HepG2 (cell line): ENCODE results near the gene PLEKHB2. TPM values are rescaled to one million over a fixed set of nuclear protein-coding genes. Genes with fewer than 3 reads are reported as not detected.

Experiments
- CCDC6 ChIP-seq: sonication (generic); formaldehyde crosslinking; IDR thresholded peaks from 2 replicates; pipeline ENCODE4 v1.8.1; 2022; ENCODE audit warnings: mild to moderate bottlenecking, missing genetic modification reagents, moderate library complexity
- FOXP1 ChIP-seq, 2 experiments: fragments of 450-650 bp in 1 of 2; IDR thresholded peaks; 2 replicates each; pipeline ENCODE4 v1.6.1; 2017 to 2018; ENCODE audit warnings: antibody characterized with exemption in 1 of 2
- GMEB1 ChIP-seq: sonication (generic); formaldehyde crosslinking; IDR thresholded peaks from 2 replicates; pipeline ENCODE4 v1.5.1; 2020; ENCODE audit warnings: missing genetic modification reagents, mild to moderate bottlenecking, borderline replicate concordance
- KLF15 ChIP-seq: sonication (generic); formaldehyde crosslinking; IDR thresholded peaks from 2 replicates; pipeline ENCODE4 v1.8.1; 2023; ENCODE audit warnings: borderline replicate concordance, mild to moderate bottlenecking, inconsistent platforms, missing genetic modification reagents, mixed read lengths
- MTF2 ChIP-seq: sonication (generic); formaldehyde crosslinking; IDR thresholded peaks from 2 replicates; pipeline ENCODE4 v1.5.0; 2020; ENCODE audit warnings: missing genetic modification reagents, borderline replicate concordance
- NFATC3 ChIP-seq: sonication (generic); formaldehyde crosslinking; IDR thresholded peaks from 2 replicates; pipeline ENCODE4 v1.5.1; 2020; ENCODE audit warnings: mild to moderate bottlenecking, missing genetic modification reagents
- SALL2 ChIP-seq: sonication (generic); formaldehyde crosslinking; IDR thresholded peaks from 2 replicates; pipeline ENCODE4 v1.8.1; 2023; ENCODE audit warnings: mild to moderate bottlenecking, missing genetic modification reagents, inconsistent platforms
- SP4 ChIP-seq: sonication (generic); formaldehyde crosslinking; IDR thresholded peaks from 2 replicates; pipeline ENCODE4 v1.8.1; 2023; ENCODE audit warnings: mild to moderate bottlenecking, missing genetic modification reagents
- SRF ChIP-seq: IDR thresholded peaks from 2 replicates; pipeline ENCODE4 v1.6.1; 2011; ENCODE audit warnings: mild to moderate bottlenecking, low read depth, low read length, moderate library complexity
- TCF7L2 ChIP-seq: IDR thresholded peaks from 2 replicates; pipeline ENCODE4 v1.6.1; 2011; ENCODE audit warnings: mild to moderate bottlenecking, low read depth, low read length, moderate library complexity
- ZBTB7A ChIP-seq: sonication (generic); formaldehyde crosslinking; IDR thresholded peaks from 2 replicates; pipeline ENCODE4 v1.8.0; 2022; ENCODE audit warnings: mild to moderate bottlenecking, missing genetic modification reagents
- ZFP36L1 ChIP-seq: sonication (generic); formaldehyde crosslinking; IDR thresholded peaks from 2 replicates; pipeline ENCODE4 v1.8.0; 2022; ENCODE audit warnings: mild to moderate bottlenecking, missing genetic modification reagents, moderate library complexity
- ZKSCAN5 ChIP-seq: sonication (generic); formaldehyde crosslinking; IDR thresholded peaks from 2 replicates; pipeline ENCODE4 v1.5.1; 2020; ENCODE audit warnings: mild to moderate bottlenecking, missing genetic modification reagents
- ZNF24 ChIP-seq: fragments of 450-650 bp; IDR thresholded peaks from 2 replicates; pipeline ENCODE4 v1.6.1; 2017; ENCODE audit warnings: antibody characterized with exemption, mild to moderate bottlenecking
- ZNF276 ChIP-seq: sonication (generic); formaldehyde crosslinking; IDR thresholded peaks from 2 replicates; pipeline ENCODE4 v1.4.0; 2020; ENCODE audit warnings: mild to moderate bottlenecking, low read depth, missing genetic modification reagents
- ZNF451 ChIP-seq: sonication (generic); formaldehyde crosslinking; IDR thresholded peaks from 2 replicates; pipeline ENCODE4 v1.5.0; 2020; ENCODE audit warnings: mild to moderate bottlenecking, missing genetic modification reagents
- ZNF547 ChIP-seq: sonication (generic); formaldehyde crosslinking; IDR thresholded peaks from 2 replicates; pipeline ENCODE4 v1.5.1; 2020; ENCODE audit warnings: mild to moderate bottlenecking, missing genetic modification reagents
- ZNF580 ChIP-seq: IDR thresholded peaks from 2 replicates; pipeline ENCODE4 v1.6.1; 2016; ENCODE audit warnings: low read depth, borderline replicate concordance
- ZNF710 ChIP-seq: sonication (generic); formaldehyde crosslinking; IDR thresholded peaks from 2 replicates; pipeline ENCODE4 v1.5.0; 2020; ENCODE audit warnings: mild to moderate bottlenecking, missing genetic modification reagents, borderline replicate concordance
- polyA plus RNA-seq, 8 experiments: library from polyadenylated mRNA; depleted of rRNA in 3 of 8; stranded (reverse) in 7 of 8; unstranded in 1 of 8; fragments of >200 nt; fragmentation: Illumina TruSeq in 4 of 8; extraction: Trizol in 4 of 8; gene quantifications; 2 replicates each; pipeline versions ENCODE4 v1.2.1 to v1.2.3, GENCODE V29; 2011 to 2016; ENCODE audit warnings: low read depth in 4 of 8, missing spikeins in 1 of 8, mixed read lengths in 1 of 8; ENCODE audit not compliant: insufficient read depth in 1 of 8
- total RNA-seq, 5 experiments: library from RNA; depleted of rRNA; stranded (reverse); fragments of >200 nt; fragmentation: Illumina TruSeq; extraction: Trizol; gene quantifications; 2 replicates each; pipeline ENCODE4 v1.2.3, GENCODE V29; 2016; ENCODE audit warnings: low read depth in 1 of 5
- TF ChIP-seq, protein P1 (sequence below): sonication (generic); formaldehyde crosslinking; IDR thresholded peaks from 2 replicates; pipeline ENCODE4 v1.8.1; 2023; ENCODE audit warnings: mild to moderate bottlenecking, missing genetic modification reagents
- TF ChIP-seq, protein P2 (sequence below): sonication (generic); formaldehyde crosslinking; IDR thresholded peaks from 2 replicates; pipeline ENCODE4 v1.5.1; 2020; ENCODE audit warnings: missing genetic modification reagents, mild to moderate bottlenecking, borderline replicate concordance

Gene PLEKHB2
- total and polyA plus RNA-seq, 2 of the 13 experiments (the other 11 are each of a cell fraction or from before 2014, with no cell fraction given), result 73.0 to 78.9 TPM

DNA sequence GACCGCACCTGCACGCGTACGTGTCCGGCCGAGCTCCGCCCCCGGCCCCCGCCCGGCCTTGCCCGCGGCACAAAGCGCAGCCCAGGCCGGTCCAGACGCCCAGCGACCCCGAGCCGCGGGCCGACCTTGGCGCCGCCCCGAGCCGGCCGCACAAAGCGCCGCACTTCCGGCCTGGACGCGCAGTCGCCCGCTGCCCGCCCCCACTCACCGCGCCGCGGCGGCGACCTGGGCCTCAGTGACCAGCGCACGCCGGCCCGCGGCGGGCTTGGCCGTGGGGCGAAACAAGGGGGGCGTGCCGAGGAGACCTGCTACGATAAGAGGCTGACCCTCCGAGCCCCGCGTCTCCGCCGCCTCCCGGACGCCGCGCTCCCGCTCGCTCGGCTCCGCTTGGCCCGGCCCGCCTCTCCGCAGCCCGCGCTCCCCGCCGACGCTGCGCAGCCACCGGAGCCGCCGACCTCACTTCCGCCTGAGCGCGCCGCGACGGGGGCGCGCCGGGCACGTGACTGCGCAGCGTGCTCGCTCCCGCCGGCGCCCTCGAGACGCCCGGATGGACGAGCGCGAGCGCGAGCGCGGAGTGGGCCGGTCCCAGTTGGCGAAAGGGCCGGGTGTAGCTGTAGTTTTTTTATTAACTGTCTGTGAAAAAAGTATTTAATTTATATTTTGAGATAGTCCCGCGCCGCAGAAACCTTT is 12.0 kb upstream of the PLEKHB2 start, which contains the start of gene FAM168B (continued):
- peak; percentile 97 for TF ChIP-seq GMEB1 (CRISPR knock-in tag)
- no peak for TF ChIP-seq ZNF710 (CRISPR knock-in tag)
- no peak for TF ChIP-seq MTF2 (CRISPR knock-in tag)
- peak; percentile 32; the same call in 1 of the 2 replicates for TF ChIP-seq ZFP36L1
- no peak for TF ChIP-seq SRF
- TF ChIP-seq ZNF547 (CRISPR knock-in tag), result peak; percentile 54
- peak; percentile 45 for TF ChIP-seq ZNF276 (CRISPR knock-in tag)
- TF ChIP-seq ZNF580 (CRISPR knock-in tag), result 0 out of 2 replicates have a peak, but pooled peaks have one; percentile 1
- TF ChIP-seq, protein P1, sequence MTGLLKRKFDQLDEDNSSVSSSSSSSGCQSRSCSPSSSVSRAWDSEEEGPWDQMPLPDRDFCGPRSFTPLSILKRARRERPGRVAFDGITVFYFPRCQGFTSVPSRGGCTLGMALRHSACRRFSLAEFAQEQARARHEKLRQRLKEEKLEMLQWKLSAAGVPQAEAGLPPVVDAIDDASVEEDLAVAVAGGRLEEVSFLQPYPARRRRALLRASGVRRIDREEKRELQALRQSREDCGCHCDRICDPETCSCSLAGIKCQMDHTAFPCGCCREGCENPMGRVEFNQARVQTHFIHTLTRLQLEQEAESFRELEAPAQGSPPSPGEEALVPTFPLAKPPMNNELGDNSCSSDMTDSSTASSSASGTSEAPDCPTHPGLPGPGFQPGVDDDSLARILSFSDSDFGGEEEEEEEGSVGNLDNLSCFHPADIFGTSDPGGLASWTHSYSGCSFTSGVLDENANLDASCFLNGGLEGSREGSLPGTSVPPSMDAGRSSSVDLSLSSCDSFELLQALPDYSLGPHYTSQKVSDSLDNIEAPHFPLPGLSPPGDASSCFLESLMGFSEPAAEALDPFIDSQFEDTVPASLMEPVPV (CRISPR knock-in tag), result no peak; the same call in 1 of the 2 replicates
- no peak for TF ChIP-seq ZNF451 (CRISPR knock-in tag)
- peak; percentile 90 for TF ChIP-seq SP4 (CRISPR knock-in tag)
- TF ChIP-seq TCF7L2, result no peak
- no peak for TF ChIP-seq KLF15
- TF ChIP-seq FOXP1 (IDR thresholded peaks at IDR 0.05), result no peak
- no peak for TF ChIP-seq FOXP1 (CRISPR knock-in tag; IDR thresholded peaks at IDR 0.05)
- TF ChIP-seq ZBTB7A (CRISPR knock-in tag), result no peak
- TF ChIP-seq ZNF24, result no peak
- TF ChIP-seq ZKSCAN5 (CRISPR knock-in tag), result no peak
- peak; percentile 89 for TF ChIP-seq CCDC6 (CRISPR knock-in tag)
- TF ChIP-seq SALL2 (CRISPR knock-in tag), result peak; percentile 66
- TF ChIP-seq NFATC3, result no peak
- TF ChIP-seq, protein P2, sequence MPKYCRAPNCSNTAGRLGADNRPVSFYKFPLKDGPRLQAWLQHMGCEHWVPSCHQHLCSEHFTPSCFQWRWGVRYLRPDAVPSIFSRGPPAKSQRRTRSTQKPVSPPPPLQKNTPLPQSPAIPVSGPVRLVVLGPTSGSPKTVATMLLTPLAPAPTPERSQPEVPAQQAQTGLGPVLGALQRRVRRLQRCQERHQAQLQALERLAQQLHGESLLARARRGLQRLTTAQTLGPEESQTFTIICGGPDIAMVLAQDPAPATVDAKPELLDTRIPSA (CRISPR knock-in tag), result 0 out of 2 replicates have a peak, but pooled peaks have one; percentile 72
